A673 (cell line): ENCODE measurements around the gene HACD4.

Source experiments
- CTCF ChIP-seq: fragments of 300-800, 200-600 bp; sonication (generic); conservative IDR thresholded peaks from 2 replicates; pipeline ENCODE4 v1.5.1; 2017; ENCODE audit warnings: low read depth, mild to moderate bottlenecking, antibody characterized with exemption, low read length, moderate library complexity, mixed read lengths
- EZH2 ChIP-seq: fragments of 200-600 bp; sonication (generic); IDR thresholded peaks from 2 replicates; pipeline ENCODE4 v1.6.1; 2017; ENCODE audit warnings: borderline replicate concordance, low read depth, mild to moderate bottlenecking, mixed read lengths, antibody characterized with exemption, low read length; ENCODE audit not compliant: poor library complexity, severe bottlenecking

GRCh38 chr9:20950707-20951106 lies 80.7 kb downstream of the HACD4 start:
- TF ChIP-seq CTCF, result no peak
- no peak for TF ChIP-seq EZH2
